IMR-90 (cell line): ENCODE data around the gene FAM174B. TPM values are rescaled to one million over a fixed set of nuclear protein-coding genes. Genes with fewer than 3 reads are reported as not detected.

Experiments
- ATAC-seq: fragments of 200-7000 bp; cut with Tn5 transposase; 2 replicates; pipeline ENCODE4 v1.9.1; 2020; ENCODE audit warnings: low read depth, mild to moderate bottlenecking, moderate library complexity
- BruUV-seq: library from RNA; stranded (reverse); fragments of 400-500 nt; replicated peaks from 2 replicates; lab custom pipeline; 2021; lab: Mats Ljungman, UMichigan
- CTCF ChIA-PET: fragments of 300-600 bp; formaldehyde crosslinking; extraction: SDS; loops from one replicate; lab custom pipeline; 2021; ENCODE audit warnings: antibody characterized with exemption; lab: Yijun Ruan, JAX
- POLR2A ChIA-PET: fragments of 300-600 bp; sonication (Branson Sonifier 250); formaldehyde crosslinking; loops from one replicate; lab custom pipeline; 2022; ENCODE audit warnings: antibody characterized with exemption; ENCODE audit not compliant: unreplicated experiment; lab: Charles Lee
- DNase-seq: peaks from one replicate; pipeline ENCODE4 v3.0.0; 2013
- H2AFZ ChIP-seq: replicated peaks from 2 replicates; pipeline ENCODE3; 2013; ENCODE audit warnings: low read length, mild to moderate bottlenecking; ENCODE audit not compliant: poor library complexity
- H2AK5ac ChIP-seq: 2 replicates; pipeline ENCODE4 v1.6.1; 2013; ENCODE audit warnings: low read depth, low read length, inconsistent platforms
- H2AK9ac ChIP-seq: replicated peaks from 2 replicates; pipeline ENCODE3; 2013; ENCODE audit warnings: mild to moderate bottlenecking, low read depth, low read length, moderate library complexity; ENCODE audit not compliant: poor library complexity
- H2BK120ac ChIP-seq: 2 replicates; pipeline ENCODE4 v1.6.1; 2013; ENCODE audit warnings: low read depth, low read length, inconsistent platforms
- H2BK15ac ChIP-seq: 3 replicates; pipeline ENCODE4 v1.6.1; 2013; ENCODE audit warnings: low read depth, low read length, inconsistent platforms
- H2BK20ac ChIP-seq: 2 replicates; pipeline ENCODE4 v1.6.1; 2013; ENCODE audit warnings: low read depth, mild to moderate bottlenecking, inconsistent platforms, low read length, moderate library complexity
- H2BK5ac ChIP-seq: 2 replicates; pipeline ENCODE4 v1.6.1; 2013; ENCODE audit warnings: mild to moderate bottlenecking, low read depth, low read length, inconsistent platforms; ENCODE audit not compliant: poor library complexity, severe bottlenecking
- H3K14ac ChIP-seq: replicated peaks from 2 replicates; pipeline ENCODE4 v1.6.1; 2013; ENCODE audit warnings: low read depth, low read length, inconsistent platforms
- H3K18ac ChIP-seq: 2 replicates; pipeline ENCODE4 v1.6.1; 2013; ENCODE audit warnings: low read depth, low read length, control low read depth
- H3K23ac ChIP-seq: 2 replicates; pipeline ENCODE4 v1.6.1; 2013; ENCODE audit warnings: low read depth, low read length, inconsistent platforms
- H3K27ac ChIP-seq: 2 replicates; pipeline ENCODE4 v1.5.1; 2013; ENCODE audit warnings: mild to moderate bottlenecking, control low read depth, low read length; ENCODE audit not compliant: insufficient read depth
- H3K27me3 ChIP-seq: 2 replicates; pipeline ENCODE4 v1.6.1; 2013; ENCODE audit warnings: low read length; ENCODE audit not compliant: control insufficient read depth, insufficient read depth
- H3K36me3 ChIP-seq: 2 replicates; pipeline ENCODE4 v1.6.1; 2013; ENCODE audit warnings: low read length, mixed read lengths; ENCODE audit not compliant: control insufficient read depth, insufficient read depth
- H3K4ac ChIP-seq: 2 replicates; pipeline ENCODE4 v1.6.1; 2013; ENCODE audit warnings: low read depth, low read length, inconsistent platforms
- H3K4me1 ChIP-seq: 2 replicates; pipeline ENCODE4 v1.6.1; 2013; ENCODE audit warnings: low read length, mixed read lengths; ENCODE audit not compliant: control insufficient read depth, insufficient read depth
- H3K4me2 ChIP-seq: 2 replicates; pipeline ENCODE4 v1.6.1; 2013; ENCODE audit warnings: low read depth, mild to moderate bottlenecking, control low read depth, low read length, moderate library complexity
- H3K4me3 ChIP-seq: 2 replicates; pipeline ENCODE4 v1.5.1; 2013; ENCODE audit warnings: low read depth, mild to moderate bottlenecking, control low read depth, low read length, moderate library complexity; ENCODE audit not compliant: insufficient read depth
- H3K56ac ChIP-seq: 2 replicates; pipeline ENCODE4 v1.6.1; 2013; ENCODE audit warnings: low read length, inconsistent platforms; ENCODE audit not compliant: insufficient read depth; ENCODE audit errors: extremely low read depth
- H3K79me1 ChIP-seq, 2 experiments: 2 replicates each; pipeline ENCODE4 v1.6.1; 2013; ENCODE audit warnings: low read length in 2 of 2, inconsistent platforms in 1 of 2, low read depth in 1 of 2
- H3K9ac ChIP-seq: 2 replicates; pipeline ENCODE4 v1.6.1; 2013; ENCODE audit warnings: low read depth, low read length, control low read depth
- H3K9me1 ChIP-seq: 2 replicates; pipeline ENCODE4 v1.6.1; 2013; ENCODE audit warnings: low read length, inconsistent platforms; ENCODE audit not compliant: insufficient read depth
- H3K9me3 ChIP-seq: 2 replicates; pipeline ENCODE4 v1.6.1; 2013; ENCODE audit warnings: low read length; ENCODE audit not compliant: control insufficient read depth, insufficient read depth
- H4K20me1 ChIP-seq: 2 replicates; pipeline ENCODE4 v1.6.1; 2013; ENCODE audit warnings: low read length, inconsistent platforms; ENCODE audit not compliant: insufficient read depth
- H4K5ac ChIP-seq: 2 replicates; pipeline ENCODE4 v1.6.1; 2013; ENCODE audit warnings: mild to moderate bottlenecking, low read depth, low read length, control low read depth
- H4K8ac ChIP-seq, 2 experiments: 2 replicates each; pipeline ENCODE4 v1.6.1; 2013; ENCODE audit warnings: low read depth in 2 of 2, low read length in 2 of 2, control low read depth in 1 of 2, inconsistent platforms in 1 of 2
- H4K91ac ChIP-seq: 2 replicates; pipeline ENCODE4 v1.6.1; 2013; ENCODE audit warnings: low read depth, low read length, inconsistent platforms; ENCODE audit not compliant: insufficient read depth
- CHD1 ChIP-seq: IDR thresholded peaks from 2 replicates; pipeline ENCODE4 v1.6.1; 2012; ENCODE audit warnings: low read depth, low read length, improper control_type of control experiment
- CTCF ChIP-seq: conservative IDR thresholded peaks from 2 replicates; pipeline ENCODE4 v1.5.1; 2012; ENCODE audit warnings: mild to moderate bottlenecking, low read depth, low read length, improper control_type of control experiment
- MAFK ChIP-seq: IDR thresholded peaks from 2 replicates; pipeline ENCODE4 v1.6.1; 2012; ENCODE audit warnings: low read depth, low read length, improper control_type of control experiment
- MAZ ChIP-seq: IDR thresholded peaks from 2 replicates; pipeline ENCODE4 v1.6.1; 2012; ENCODE audit warnings: low read depth, mild to moderate bottlenecking, low read length, improper control_type of control experiment, moderate library complexity, borderline replicate concordance
- NFE2L2 ChIP-seq: fragments of 150-350 bp; IDR thresholded peaks from 2 replicates; pipeline ENCODE4 v1.6.1; 2016; ENCODE audit warnings: low read depth, mild to moderate bottlenecking, low read length
- SMC3 ChIP-seq: fragments of 150-350 bp; IDR thresholded peaks from 2 replicates; pipeline ENCODE4 v1.6.1; 2016; ENCODE audit warnings: low read depth, mild to moderate bottlenecking, antibody characterized with exemption, low read length, moderate library complexity
- WGBS, 2 experiments: methylation state at CpG; one replicate each; pipeline versions ENCODE4 v1.1.5 to v1.1.7; 2013; ENCODE audit warnings: missing lambda C conversion rate in 2 of 2; ENCODE audit not compliant: insufficient read length in 1 of 2; ENCODE audit errors: extremely low coverage in 2 of 2; 5-methylcytosine and 5-hydroxymethylcytosine counted together
- dilution Hi-C: fragments of 300-500 bp; cut with HindIII; formaldehyde crosslinking; loops from one replicate; pipeline ENCODE4 v1.14.3; 2018; ENCODE audit warnings: low sequenced_read_pairs; ENCODE audit not compliant: unreplicated experiment
- in situ Hi-C: fragments of 300-500 bp; cut with MboI; formaldehyde crosslinking; loops from 3 replicates; pipeline ENCODE4 v1.14.3; 2019; ENCODE audit warnings: low sequenced_read_pairs, inconsistent platforms, mixed read lengths
- intact Hi-C: fragments of 100-400 bp; cut with micrococcal nuclease; formaldehyde crosslinking; loops from 2 replicates; pipeline ENCODE4 v1.10.0; 2022
- polyA plus RNA-seq, 3 experiments: library from polyadenylated mRNA; depleted of rRNA; stranded (reverse); fragments of >200 nt; gene quantifications; 2 replicates each; pipeline ENCODE4 v1.2.3, GENCODE V29; 2012; ENCODE audit warnings: low replicate concordance in 1 of 3
- total RNA-seq: library from RNA; depleted of rRNA; stranded (reverse); fragments of >200 nt; gene quantifications from 2 replicates; pipeline ENCODE4 v1.2.3, GENCODE V29; 2012

FAM174B gene
- total and polyA plus RNA-seq, 2 of the 4 experiments (the other 2 are of a cell fraction): 0.18 to 0.56 TPM

- no peak for TF ChIP-seq MAFK
- TF ChIP-seq MAZ: no peak
- TF ChIP-seq CHD1: no peak
Observed at GRCh38 chr15:92696096-92696495, 40.5 kb upstream of the FAM174B start (continued).

- H2AFZ ChIP-seq: peak overlapping the region; percentile 23
- H2BK20ac ChIP-seq: no peak overlapping the region
Observed at GRCh38 chr15:92693691-92694331, 38.2 kb upstream of the FAM174B start.

More at GRCh38 chr15:92693691-92694331, 38.2 kb upstream of the FAM174B start:
- intact Hi-C loops (no loop called here), in situ Hi-C loops (no loop called here), dilution Hi-C loops (no loop called here)
- Histone ChIP-seq H2BK15ac (no peak overlapping the region), H3K18ac (no peak overlapping the region), H3K56ac (no peak overlapping the region), H2AK5ac (no peak overlapping the region), H3K14ac (no peak overlapping the region), H3K27ac (no peak overlapping the region), H3K79me1 (no peaks in the 10 kb centered on the region), H2BK120ac (no peak overlapping the region), H3K9me1 (no peaks in the 10 kb centered on the region), H3K4me3 (no peak overlapping the region), H3K9ac (no peak overlapping the region), H3K4ac (no peak overlapping the region), H3K27me3 (no peaks in the 10 kb centered on the region), H3K36me3 (no peaks in the 10 kb centered on the region), H2BK5ac (no peak overlapping the region), H4K5ac (no peak overlapping the region), H3K4me2 (no peak overlapping the region), H4K91ac (no peak overlapping the region), H4K20me1 (no peaks in the 10 kb centered on the region), H3K9me3 (no peaks in the 10 kb centered on the region), H3K23ac (no peak overlapping the region), H2AK9ac (no peak overlapping the region), H4K8ac (no peak overlapping the region), H3K4me1 (no peaks in the 10 kb centered on the region)
- peak; percentile 3 for DNase-seq
- ChIA-PET CTCF (no interaction called here), POLR2A (no interaction called here)
- no TSS peak for BruUV-seq
- no CpG with 5 or more reads among the region's 5 CpGs for WGBS, 2 experiments
- no peak for TF ChIP-seq NFE2L2
- peak; percentile 23; the same call in 1 of the 2 replicates for TF ChIP-seq SMC3
- TF ChIP-seq CTCF: peak; percentile 21; the same call in 1 of the 2 replicates
- peak; percentile 32; the same call in 1 of the 2 replicates for ATAC-seq
